ENCODE measurements around the gene MYO3B.

The MYO3B gene

DNA sequence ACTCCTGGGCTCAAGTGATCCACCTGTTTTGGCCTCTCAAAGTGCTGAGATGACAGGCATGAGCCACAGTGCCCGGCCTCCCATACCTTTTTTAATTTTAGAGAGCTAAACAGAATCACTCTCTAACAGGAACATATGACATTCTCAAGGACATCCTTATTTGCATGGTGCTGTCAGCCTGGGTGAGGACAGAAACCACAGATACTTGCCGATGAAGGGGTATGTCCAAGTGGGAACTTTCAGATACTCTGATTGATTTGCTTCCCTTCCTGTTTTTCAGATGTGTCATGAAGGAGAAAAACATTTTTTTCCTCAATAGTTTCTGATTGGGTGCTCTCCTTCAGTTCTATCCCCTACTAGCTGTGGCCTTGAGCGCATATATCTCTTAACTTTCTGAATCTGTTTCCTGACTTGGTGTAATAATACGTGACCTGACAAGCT is 49.6 kb downstream of the MYO3B start:
- no peak for TF ChIP-seq POLR2AphosphoS5 (IDR thresholded peaks at IDR 0.05; ENCODE audit: low read depth, low read length)
- TF ChIP-seq SPI1 (IDR thresholded peaks at IDR 0.05; ENCODE audit: low read depth, low read length): peak; percentile 60
- TF ChIP-seq PAX5 (IDR thresholded peaks at IDR 0.05; ENCODE audit: insufficient read depth, low read length, severe bottlenecking): no peak
- peak; percentile 83; the same call in 1 of the 2 replicates for TF ChIP-seq POU2F2 (IDR thresholded peaks at IDR 0.05; ENCODE audit: low read depth, low read length)
- no peak for TF ChIP-seq POLR2A (IDR thresholded peaks at IDR 0.05; ENCODE audit: low read depth, low read length)
- no peak for TF ChIP-seq TAF1 (IDR thresholded peaks at IDR 0.05; ENCODE audit: low read depth, low read length)
- DNase-seq (ENCODE audit: insufficient read length, low spot score) (no peak), FAIRE-seq (peak; percentile 59)

DNA sequence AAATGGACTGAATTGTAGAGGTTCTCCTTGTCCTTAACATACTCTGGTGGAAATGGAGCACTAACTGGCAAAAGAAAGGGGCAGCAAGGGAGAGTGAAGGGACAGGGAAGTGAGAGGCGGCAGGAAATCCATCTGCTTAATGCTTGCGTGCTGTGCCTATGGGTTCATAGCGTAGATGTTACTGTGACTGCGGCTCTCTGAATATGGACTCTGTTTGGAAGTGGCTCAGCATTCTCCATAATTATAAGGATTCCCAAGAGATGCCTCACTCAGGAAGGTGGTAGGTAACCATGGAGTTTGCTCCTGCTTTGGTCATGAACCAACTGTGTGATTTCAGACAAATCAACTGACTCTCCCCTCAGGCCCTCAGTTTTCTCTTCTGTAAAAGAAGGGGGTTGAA is 50.0 kb downstream of the MYO3B start:
- FAIRE-seq (peak; percentile 28), DNase-seq (ENCODE audit: insufficient read length, low spot score) (no peak)
- TF ChIP-seq POLR2AphosphoS5 (IDR thresholded peaks at IDR 0.05; ENCODE audit: low read depth, low read length) (no peak), POU2F2 (IDR thresholded peaks at IDR 0.05; ENCODE audit: low read depth, low read length) (no peak), PAX5 (IDR thresholded peaks at IDR 0.05; ENCODE audit: insufficient read depth, low read length, severe bottlenecking) (no peak), POLR2A (IDR thresholded peaks at IDR 0.05; ENCODE audit: low read depth, low read length) (no peak), TAF1 (IDR thresholded peaks at IDR 0.05; ENCODE audit: low read depth, low read length) (no peak), SPI1 (IDR thresholded peaks at IDR 0.05; ENCODE audit: low read depth, low read length) (no peak)

DNA sequence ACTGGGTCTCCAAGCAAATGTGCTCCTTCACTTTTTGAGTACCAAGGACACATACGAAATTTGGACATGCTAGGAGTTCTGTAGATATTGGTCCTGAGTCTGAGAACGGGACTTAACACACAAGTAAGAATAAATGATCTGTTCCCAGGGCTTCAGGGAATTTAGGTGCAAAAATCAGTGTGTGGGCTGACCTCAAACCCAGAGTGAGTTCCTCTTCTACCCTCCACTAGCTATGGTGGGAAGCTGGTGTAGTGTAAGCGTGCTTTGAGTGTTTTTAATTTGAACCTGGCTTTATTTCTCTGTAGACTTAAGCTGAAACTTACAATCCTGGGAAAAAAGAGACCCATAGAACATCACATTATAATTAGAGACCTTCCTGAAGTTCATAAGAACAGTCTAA is 50.5 kb downstream of the MYO3B start:
- FAIRE-seq (no peak), DNase-seq (ENCODE audit: insufficient read length, low spot score) (no peak)
- TF ChIP-seq TAF1 (IDR thresholded peaks at IDR 0.05; ENCODE audit: low read depth, low read length) (no peak), SPI1 (IDR thresholded peaks at IDR 0.05; ENCODE audit: low read depth, low read length) (peak; percentile 31; the same call in 1 of the 2 replicates)

DNA sequence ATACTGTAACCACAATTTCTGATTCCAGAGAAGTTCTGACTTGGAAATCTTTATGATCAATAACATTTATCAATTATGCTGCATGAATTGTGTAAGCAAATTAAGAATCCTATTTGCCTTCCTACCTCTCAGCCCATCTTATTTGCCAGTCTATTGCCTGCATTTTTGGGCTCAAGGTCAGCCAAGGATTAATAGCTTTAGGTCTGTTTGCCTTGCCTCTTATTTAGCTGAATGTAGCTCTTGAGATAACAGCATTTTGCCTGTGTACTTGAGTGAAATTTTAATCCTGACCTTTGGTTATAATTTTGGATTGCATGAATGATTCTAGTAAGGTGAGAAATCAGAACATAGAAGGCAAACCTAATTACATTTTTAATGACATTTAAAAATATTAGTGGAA is 51.2 kb downstream of the MYO3B start:
- DNase-seq (ENCODE audit: insufficient read length, low spot score) (no peak), FAIRE-seq (peak; percentile 60)
- TF ChIP-seq TAF1 (IDR thresholded peaks at IDR 0.05; ENCODE audit: low read depth, low read length) (no peak), POLR2A (IDR thresholded peaks at IDR 0.05; ENCODE audit: low read depth, low read length) (no peak), SPI1 (IDR thresholded peaks at IDR 0.05; ENCODE audit: low read depth, low read length) (no peak)

DNA sequence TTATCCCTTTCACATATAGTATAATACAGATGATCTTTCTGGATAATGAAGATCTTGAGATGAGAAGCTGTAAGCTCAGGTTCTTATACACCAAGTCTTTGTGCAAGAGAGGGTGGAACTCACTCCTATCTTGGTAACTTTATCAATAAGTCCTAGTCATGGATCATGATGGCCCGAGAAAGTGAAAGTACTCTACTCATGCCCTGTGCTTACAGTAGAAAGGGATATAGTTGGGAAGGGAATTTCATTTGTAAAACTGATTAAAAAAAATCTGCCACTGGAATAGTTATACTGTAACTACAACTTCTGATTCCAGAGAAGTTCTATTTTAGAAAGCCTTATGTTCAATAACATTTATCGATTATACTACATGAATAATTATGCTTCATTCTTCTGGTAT is 51.8 kb downstream of the MYO3B start:
- DNase-seq (ENCODE audit: insufficient read length, low spot score) (no peak), FAIRE-seq (no peak)
- TF ChIP-seq SPI1 (IDR thresholded peaks at IDR 0.05; ENCODE audit: low read depth, low read length): no peak
- no peak for TF ChIP-seq POU2F2 (IDR thresholded peaks at IDR 0.05; ENCODE audit: low read depth, low read length)
- no peak for TF ChIP-seq PAX5 (IDR thresholded peaks at IDR 0.05; ENCODE audit: insufficient read depth, low read length, severe bottlenecking)
- TF ChIP-seq POLR2A (IDR thresholded peaks at IDR 0.05; ENCODE audit: low read depth, low read length): no peak
- TF ChIP-seq POLR2AphosphoS5 (IDR thresholded peaks at IDR 0.05; ENCODE audit: low read depth, low read length): no peak
- TF ChIP-seq TAF1 (IDR thresholded peaks at IDR 0.05; ENCODE audit: low read depth, low read length): no peak

DNA sequence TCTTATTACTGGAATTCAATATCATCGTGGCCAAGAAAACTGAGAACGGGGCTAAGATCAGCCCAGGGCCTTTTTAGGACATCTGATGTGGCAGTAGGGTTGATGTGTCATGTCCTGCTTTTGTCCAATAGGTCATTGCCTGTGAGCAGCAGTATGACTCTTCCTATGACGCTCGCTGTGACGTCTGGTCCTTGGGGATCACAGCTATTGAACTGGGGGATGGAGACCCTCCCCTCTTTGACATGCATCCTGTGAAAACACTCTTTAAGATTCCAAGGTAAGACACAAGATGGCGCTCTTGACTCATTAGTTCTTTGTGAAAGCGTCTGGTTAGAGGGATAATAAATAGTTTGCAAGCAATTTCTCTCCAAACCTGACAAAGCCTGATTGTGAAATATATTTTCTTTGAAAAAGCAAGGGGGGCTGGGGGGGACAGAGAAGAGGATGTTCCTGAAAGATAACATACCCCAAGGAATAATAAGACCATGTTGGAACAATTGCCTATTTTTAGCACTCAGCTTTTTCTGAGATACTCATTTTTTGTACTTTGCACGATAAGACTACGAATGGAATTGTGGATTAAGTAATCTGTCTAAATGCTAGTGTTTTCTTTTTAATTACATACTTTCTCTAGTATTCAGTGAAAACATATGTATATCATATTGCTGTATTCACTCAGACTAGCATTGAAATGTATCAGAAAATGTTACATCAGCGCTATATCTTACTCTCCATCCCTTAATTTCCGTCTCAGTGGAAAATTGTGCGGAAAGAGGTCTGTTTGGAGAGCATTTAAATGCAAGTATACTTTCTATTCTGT is 58.1 kb downstream of the MYO3B start:
- FAIRE-seq (peak; percentile 84), DNase-seq (ENCODE audit: insufficient read length, low spot score) (peak; percentile 18)
- TF ChIP-seq POLR2A (IDR thresholded peaks at IDR 0.05; ENCODE audit: low read depth, low read length) (no peak), POU2F2 (IDR thresholded peaks at IDR 0.05; ENCODE audit: low read depth, low read length) (no peak), TAF1 (IDR thresholded peaks at IDR 0.05; ENCODE audit: low read depth, low read length) (no peak), SPI1 (IDR thresholded peaks at IDR 0.05; ENCODE audit: low read depth, low read length) (no peak), POLR2AphosphoS5 (IDR thresholded peaks at IDR 0.05; ENCODE audit: low read depth, low read length) (no peak), PAX5 (IDR thresholded peaks at IDR 0.05; ENCODE audit: insufficient read depth, low read length, severe bottlenecking) (no peak)

DNA sequence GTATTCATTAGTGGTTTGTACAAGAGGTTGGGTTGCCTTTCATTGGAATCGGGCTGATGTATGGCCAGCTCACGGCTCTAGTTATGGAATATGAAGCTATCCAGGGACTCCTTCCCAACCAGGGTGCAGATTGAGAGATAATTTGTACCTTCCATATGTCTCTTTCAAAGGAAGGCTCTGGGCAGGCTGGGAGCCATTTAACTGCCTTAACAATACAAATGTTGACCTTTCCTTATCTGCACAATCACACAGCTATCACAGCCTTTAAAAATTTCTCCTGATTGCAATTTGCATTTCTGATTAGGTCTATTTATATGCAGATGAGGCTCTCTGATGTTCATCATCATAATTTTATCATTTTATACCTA is 58.7 kb downstream of the MYO3B start:
- no peak for DNase-seq (ENCODE audit: insufficient read length, low spot score)
- no peak for TF ChIP-seq POLR2AphosphoS5 (IDR thresholded peaks at IDR 0.05; ENCODE audit: low read depth, low read length)
- no peak for TF ChIP-seq POLR2A (IDR thresholded peaks at IDR 0.05; ENCODE audit: low read depth, low read length)
- no peak for TF ChIP-seq POU2F2 (IDR thresholded peaks at IDR 0.05; ENCODE audit: low read depth, low read length)
- no peak for TF ChIP-seq PAX5 (IDR thresholded peaks at IDR 0.05; ENCODE audit: insufficient read depth, low read length, severe bottlenecking)
- TF ChIP-seq SPI1 (IDR thresholded peaks at IDR 0.05; ENCODE audit: low read depth, low read length): no peak
- no peak for TF ChIP-seq TAF1 (IDR thresholded peaks at IDR 0.05; ENCODE audit: low read depth, low read length)
- FAIRE-seq: no peak

DNA sequence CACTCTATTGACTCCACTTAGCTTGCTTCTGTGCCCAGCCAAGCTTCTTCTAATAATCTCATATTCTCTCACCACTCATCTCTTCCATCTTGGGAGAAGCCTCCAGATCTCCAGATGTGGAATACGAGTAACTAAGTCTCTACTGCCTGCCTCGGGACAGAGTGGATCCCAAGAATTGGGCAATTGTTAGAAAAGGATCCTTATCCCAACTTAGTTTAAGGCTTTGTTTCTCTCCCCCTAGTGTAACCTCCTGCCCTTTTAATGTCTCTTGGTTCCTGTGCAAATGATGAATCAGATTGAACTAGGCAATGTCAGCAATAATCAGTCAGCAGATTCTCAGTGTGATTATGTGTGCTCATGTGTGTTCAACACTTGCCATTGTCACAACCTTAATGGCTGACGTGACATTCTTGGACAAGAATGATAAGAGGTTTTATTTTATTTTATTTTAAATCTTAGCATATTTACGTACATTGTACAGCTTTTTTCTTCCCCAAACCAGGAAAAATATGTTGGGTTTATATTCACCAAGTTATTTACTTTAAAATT is 59.7 kb downstream of the MYO3B start:
- no peak for DNase-seq (ENCODE audit: insufficient read length, low spot score)
- TF ChIP-seq SPI1 (IDR thresholded peaks at IDR 0.05; ENCODE audit: low read depth, low read length) (no peak), POU2F2 (IDR thresholded peaks at IDR 0.05; ENCODE audit: low read depth, low read length) (no peak), TAF1 (IDR thresholded peaks at IDR 0.05; ENCODE audit: low read depth, low read length) (no peak), PAX5 (IDR thresholded peaks at IDR 0.05; ENCODE audit: insufficient read depth, low read length, severe bottlenecking) (no peak), POLR2AphosphoS5 (IDR thresholded peaks at IDR 0.05; ENCODE audit: low read depth, low read length) (no peak), POLR2A (IDR thresholded peaks at IDR 0.05; ENCODE audit: low read depth, low read length) (no peak)
- FAIRE-seq: no peak

DNA sequence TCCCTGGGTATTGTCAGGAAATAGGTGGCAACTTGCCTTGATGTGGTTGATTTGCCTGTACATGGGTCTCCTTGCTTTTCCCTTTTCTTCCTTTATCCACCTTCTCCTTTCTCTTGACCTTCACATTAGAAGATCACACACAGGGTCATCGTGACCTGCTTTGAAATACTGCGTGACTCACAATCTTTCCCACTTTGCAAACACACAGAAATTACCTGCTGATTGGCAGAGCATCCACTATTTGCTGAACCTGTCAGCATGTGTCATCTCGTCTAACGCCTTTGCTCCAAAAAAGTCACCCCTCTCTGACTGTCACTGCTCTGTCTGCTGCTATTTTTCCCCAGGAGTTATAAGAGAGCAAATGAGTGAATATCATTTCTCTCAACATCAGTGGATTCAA is 60.8 kb downstream of the MYO3B start:
- DNase-seq (ENCODE audit: insufficient read length, low spot score) (no peak), FAIRE-seq (no peak)
- TF ChIP-seq PAX5 (IDR thresholded peaks at IDR 0.05; ENCODE audit: insufficient read depth, low read length, severe bottlenecking): no peak
- TF ChIP-seq SPI1 (IDR thresholded peaks at IDR 0.05; ENCODE audit: low read depth, low read length): no peak
- no peak for TF ChIP-seq POLR2A (IDR thresholded peaks at IDR 0.05; ENCODE audit: low read depth, low read length)
- TF ChIP-seq POLR2AphosphoS5 (IDR thresholded peaks at IDR 0.05; ENCODE audit: low read depth, low read length): no peak
- TF ChIP-seq TAF1 (IDR thresholded peaks at IDR 0.05; ENCODE audit: low read depth, low read length): no peak
- no peak for TF ChIP-seq POU2F2 (IDR thresholded peaks at IDR 0.05; ENCODE audit: low read depth, low read length)

DNA sequence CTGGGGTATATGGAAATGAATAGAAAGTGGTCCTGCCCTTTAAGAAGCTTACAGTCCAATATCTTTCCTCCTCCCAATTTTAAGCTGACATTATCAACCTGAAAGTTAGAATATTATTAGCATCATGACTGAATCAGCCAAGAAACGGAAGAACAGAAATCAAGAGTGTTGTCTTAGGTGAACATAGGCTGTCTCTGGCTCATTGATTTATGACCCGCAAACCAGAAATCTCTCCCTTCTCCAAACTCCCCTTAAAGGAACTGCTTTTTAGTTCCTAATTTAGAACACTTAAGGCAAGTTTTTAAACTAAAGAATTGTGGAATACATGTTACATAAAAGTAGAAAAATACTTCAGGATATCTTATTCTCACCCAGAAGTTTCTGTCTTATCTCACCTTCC is 62.7 kb downstream of the MYO3B start:
- TF ChIP-seq SPI1 (IDR thresholded peaks at IDR 0.05; ENCODE audit: low read depth, low read length) (no peak), PAX5 (IDR thresholded peaks at IDR 0.05; ENCODE audit: insufficient read depth, low read length, severe bottlenecking) (no peak), POLR2AphosphoS5 (IDR thresholded peaks at IDR 0.05; ENCODE audit: low read depth, low read length) (no peak)
- no peak for FAIRE-seq
- no peak for DNase-seq (ENCODE audit: insufficient read length, low spot score)

Measured in GM12891 (cell line).